Measurements from ENCODE around the gene FARP2.
"Not testable (repeated sequence)": the region's sequence is repeated elsewhere in the genome, so short reads cannot be mapped to it uniquely, and the experiment has no call there.

The FARP2 gene

GRCh38 chr2:241514553-241514952, 158.5 kb downstream of the FARP2 start:
- no peak overlapping the region for H3K4me3 ChIP-seq
- no peaks in the 10 kb centered on the region for H3K27me3 ChIP-seq
- peaks cover 1 to 6% (median 3%) of the 10 kb centered on the region in 10 experiments; a peak in 15 of 20 replicates for H3K4me1 ChIP-seq
- no peak for TF ChIP-seq Cebpa-rat (IDR thresholded peaks at IDR 0.05)
- H3K9ac ChIP-seq = no peak overlapping the region
- H3K9me3 ChIP-seq (replicated peaks in 1 of 11) = peaks cover 0 to 7% (median 0%) of the 10 kb centered on the region in 11 experiments; a peak in 6 of 22 replicates
- no peak overlapping the region for H3K27ac ChIP-seq
- H3K36me3 ChIP-seq = no peaks in the 10 kb centered on the region
- H3K4me2 ChIP-seq = no peak overlapping the region
- no peaks in the 10 kb centered on the region for H4K20me1 ChIP-seq

GRCh38 chr2:241514986-241515737, 159.1 kb downstream of the FARP2 start:
- Histone ChIP-seq H3K36me3 (no peaks in the 10 kb centered on the region), H3K9me3 (replicated peaks in 1 of 11) (peaks cover 0 to 7% (median 0%) of the 10 kb centered on the region in 11 experiments; a peak in 6 of 22 replicates), H3K4me2 (no peak overlapping the region), H3K9ac (no peak overlapping the region), H3K27ac (no peak overlapping the region), H3K4me3 (no peak overlapping the region), H3K4me1 (peaks cover 0 to 10% (median 8%) of the 10 kb centered on the region in 10 experiments; a peak in 13 of 20 replicates), H3K27me3 (no peaks in the 10 kb centered on the region), H4K20me1 (no peaks in the 10 kb centered on the region)
- TF ChIP-seq Cebpa-rat (IDR thresholded peaks at IDR 0.05) = no peak

- Histone ChIP-seq H3K9me3 (replicated peaks in 1 of 11) (peaks cover 0 to 7% (median 0%) of the 10 kb centered on the region in 11 experiments; a peak in 6 of 22 replicates), H3K4me1 (peaks cover 0 to 18% (median 16%) of the 10 kb centered on the region in 10 experiments; a peak in 16 of 20 replicates), H3K4me3 (no peak overlapping the region), H3K9ac (no peak overlapping the region), H3K27me3 (no peaks in the 10 kb centered on the region), H3K27ac (no peak overlapping the region), H3K36me3 (no peaks in the 10 kb centered on the region), H4K20me1 (no peaks in the 10 kb centered on the region), H3K4me2 (no peak overlapping the region)
- no peak for TF ChIP-seq Cebpa-rat (IDR thresholded peaks at IDR 0.05)
Measured at GRCh38 chr2:241516520-241516965, 160.5 kb downstream of the FARP2 start.

GRCh38 chr2:241517297-241517696, 161.2 kb downstream of the FARP2 start:
- H3K9ac ChIP-seq = no peak overlapping the region
- H3K4me3 ChIP-seq = no peak overlapping the region
- H3K9me3 ChIP-seq (replicated peaks in 1 of 11) = peaks cover 0 to 7% (median 0%) of the 10 kb centered on the region in 11 experiments; a peak in 6 of 22 replicates
- TF ChIP-seq Cebpa-rat (IDR thresholded peaks at IDR 0.05) = no peak
- H3K27ac ChIP-seq = no peak overlapping the region
- H3K36me3 ChIP-seq = no peaks in the 10 kb centered on the region
- H4K20me1 ChIP-seq = no peaks in the 10 kb centered on the region
- no peaks in the 10 kb centered on the region for H3K27me3 ChIP-seq
- H3K4me2 ChIP-seq = no peak overlapping the region
- H3K4me1 ChIP-seq = peaks cover 1 to 18% (median 16%) of the 10 kb centered on the region in 10 experiments; a peak in 18 of 20 replicates

- Histone ChIP-seq H3K27me3 (no peaks in the 10 kb centered on the region), H3K9ac (no peak overlapping the region), H3K36me3 (no peaks in the 10 kb centered on the region), H3K4me2 (peak overlapping the region in 8 of 11 experiments; percentile 23 to 53 (median 32); a peak in 12 of 22 replicates), H3K9me3 (replicated peaks in 1 of 11) (peaks cover 9 to 28% (median 14%) of the 10 kb centered on the region in 11 experiments; a peak in 16 of 22 replicates), H3K4me3 (no peak overlapping the region), H4K20me1 (no peaks in the 10 kb centered on the region), H3K4me1 (peaks cover 6 to 18% (median 16%) of the 10 kb centered on the region in 10 experiments; a peak in 18 of 20 replicates), H3K27ac (no peak overlapping the region)
- no peak for TF ChIP-seq Cebpa-rat (IDR thresholded peaks at IDR 0.05)
Measured at GRCh38 chr2:241519669-241520068, 163.6 kb downstream of the FARP2 start.

- no peaks in the 10 kb centered on the region for H4K20me1 ChIP-seq
- TF ChIP-seq Cebpa-rat (IDR thresholded peaks at IDR 0.05) = no peak
- H3K36me3 ChIP-seq = no peaks in the 10 kb centered on the region
- no peak overlapping the region for H3K9ac ChIP-seq
- peak overlapping the region in 2 of 11 experiments; percentile 23 to 52; a peak in 3 of 22 replicates for H3K4me2 ChIP-seq
- H3K27ac ChIP-seq = no peak overlapping the region
- H3K27me3 ChIP-seq = no peaks in the 10 kb centered on the region
- peaks cover 6 to 18% (median 16%) of the 10 kb centered on the region in 10 experiments; a peak in 18 of 20 replicates for H3K4me1 ChIP-seq
- peaks cover 31 to 50% (median 40%) of the 10 kb centered on the region in 11 experiments for H3K9me3 ChIP-seq (replicated peaks in 1 of 11)
- H3K4me3 ChIP-seq = no peak overlapping the region
Measured at GRCh38 chr2:241522477-241522876, 166.4 kb downstream of the FARP2 start.

DNA sequence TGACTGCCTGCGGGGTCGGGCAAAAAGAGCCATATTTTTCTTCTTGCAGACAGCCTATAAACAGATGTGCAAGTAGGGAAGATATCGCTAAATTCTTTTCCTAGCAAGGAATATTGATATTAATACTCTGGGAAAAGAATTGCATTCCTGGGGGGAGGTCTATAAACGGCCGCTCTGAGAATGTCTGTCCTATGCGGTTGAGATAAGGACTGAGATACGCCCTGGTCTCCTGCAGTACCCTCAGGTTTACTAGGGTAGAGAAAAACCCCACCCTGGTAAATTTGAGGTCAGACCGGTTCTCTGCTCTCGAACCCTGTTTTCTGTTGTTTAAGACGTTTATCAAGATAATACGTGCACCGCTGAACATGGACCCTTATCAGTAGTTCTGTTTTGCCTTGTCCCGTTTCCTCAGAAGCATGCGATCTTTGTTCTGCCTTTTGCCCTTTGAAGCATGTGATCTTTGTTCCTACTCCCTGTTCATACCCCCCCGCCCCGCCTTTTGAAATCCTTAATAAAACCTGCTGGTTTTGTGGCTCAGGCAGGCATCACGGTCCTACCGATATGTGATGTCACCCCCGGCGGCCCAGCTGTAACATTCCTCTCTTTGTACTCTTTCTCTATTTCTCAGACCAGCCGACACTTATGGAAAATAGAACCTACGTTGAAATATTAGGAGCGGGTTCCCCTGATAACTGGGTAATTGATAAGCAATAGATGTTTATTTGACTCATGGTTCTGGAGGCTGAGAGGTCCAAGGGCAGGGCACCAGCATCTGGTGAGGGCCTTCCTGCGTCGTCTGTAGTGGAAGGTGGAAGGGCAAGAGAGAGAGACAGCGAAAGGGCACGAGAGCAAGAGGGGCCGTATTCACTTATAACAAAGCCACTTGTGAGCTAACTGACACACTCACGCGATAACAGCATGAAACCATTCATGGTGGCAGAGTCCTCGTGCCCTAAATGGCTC, 170.0 kb downstream of the FARP2 start:
- peaks cover 30 to 52% (median 40%) of the 10 kb centered on the region in 11 experiments for H3K9me3 ChIP-seq (replicated peaks in 1 of 11)
- not testable (repeated sequence) for H3K4me3 ChIP-seq, H3K9ac ChIP-seq, H3K27ac ChIP-seq, H3K27me3 ChIP-seq, H3K4me2 ChIP-seq, H3K36me3 ChIP-seq, H4K20me1 ChIP-seq, H3K4me1 ChIP-seq

DNA sequence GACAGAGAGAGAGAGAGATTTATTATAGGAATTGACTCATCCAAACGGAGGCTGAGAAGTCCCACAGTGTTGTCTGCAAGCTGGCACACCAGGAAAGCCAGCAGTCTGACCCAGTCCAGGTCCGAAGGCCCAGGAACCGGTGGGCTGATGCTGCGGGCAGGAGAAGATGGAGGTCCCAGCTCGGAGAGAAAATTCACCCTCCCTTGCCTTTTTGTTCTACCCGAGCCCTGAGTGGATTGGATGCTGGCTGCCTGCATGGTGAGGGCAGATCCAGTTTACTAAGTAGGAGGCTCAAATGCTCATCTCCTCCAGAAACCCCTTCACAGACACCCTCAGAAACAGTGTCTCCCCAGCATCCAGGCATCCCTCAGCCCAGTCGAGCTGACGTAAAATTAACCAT, 174.5 kb downstream of the FARP2 start:
- no peaks in the 10 kb centered on the region for H3K4me1 ChIP-seq
- no peaks in the 10 kb centered on the region for H4K20me1 ChIP-seq
- peaks cover 13 to 22% (median 19%) of the 10 kb centered on the region in 11 experiments for H3K9me3 ChIP-seq (replicated peaks in 1 of 11)
- H3K9ac ChIP-seq = no peak overlapping the region
- no peak overlapping the region for H3K27ac ChIP-seq
- no peak overlapping the region for H3K4me2 ChIP-seq
- H3K4me3 ChIP-seq = no peak overlapping the region
- no peaks in the 10 kb centered on the region for H3K36me3 ChIP-seq
- no peak for TF ChIP-seq Cebpa-rat (IDR thresholded peaks at IDR 0.05)
- no peaks in the 10 kb centered on the region for H3K27me3 ChIP-seq

All from BLaER1 treated with 17β-estradiol and CSF1 and Interleukin-3, amounts not matched to agents 10 nM and 100 nM (cell line).